Progenitor cell of endocrine pancreas (in vitro differentiated cells): ENCODE measurements around the gene SCN8A. TPM values are rescaled to one million over a fixed set of nuclear protein-coding genes. Genes with fewer than 3 reads are reported as not detected.
A peak's percentile ranks its signal among the peaks of the same experiment; 100 is the strongest.

Experiments used
- DNase-seq: peaks from one replicate; pipeline ENCODE4 v3.0.0; 2021; ENCODE audit warnings: low spot score; ENCODE audit not compliant: unreplicated experiment
- H3K27ac Mint-ChIP-seq: 2 replicates; pipeline ENCODE4 v1.8.0; 2021; ENCODE audit warnings: mild to moderate bottlenecking, moderate library complexity, mixed read lengths
- H3K27me3 Mint-ChIP-seq: 2 replicates; pipeline ENCODE4 v1.8.0; 2021; ENCODE audit warnings: mixed read lengths
- H3K36me3 Mint-ChIP-seq: 2 replicates; pipeline ENCODE4 v1.8.0; 2022; ENCODE audit warnings: mixed read lengths; ENCODE audit not compliant: insufficient read depth
- H3K4me1 Mint-ChIP-seq: 2 replicates; pipeline ENCODE4 v1.8.0; 2021; ENCODE audit warnings: low read depth, mixed read lengths
- H3K4me3 Mint-ChIP-seq: 2 replicates; pipeline ENCODE4 v1.8.0; 2021; ENCODE audit warnings: low read depth, mild to moderate bottlenecking, moderate library complexity, mixed read lengths
- H3K9me3 Mint-ChIP-seq: 2 replicates; pipeline ENCODE4 v1.8.0; 2021; ENCODE audit warnings: low read depth, mixed read lengths
- CTCF ChIP-seq: fragments of 200-600 bp; sonication (generic); IDR thresholded peaks from one replicate; pipeline ENCODE4 v1.5.0; 2021; ENCODE audit warnings: antibody characterized with exemption, mild to moderate bottlenecking; ENCODE audit not compliant: unreplicated experiment
- total RNA-seq: library from RNA; stranded (reverse); gene quantifications from 2 replicates; pipeline ENCODE4 v1.2.1, GENCODE V29; 2021

The SCN8A gene
- total RNA-seq, 1 donor from 2014 or later, result 9.8 TPM

GRCh38 chr12:51820526-51821439 lies 229.8 kb downstream of the SCN8A start:
- Mint-ChIP-seq H3K36me3 (peaks cover 16% of the 10 kb centered on the region), H3K27ac (no peak overlapping the region), H3K9me3 (no peaks in the 10 kb centered on the region), H3K4me3 (no peak overlapping the region), H3K27me3 (peaks cover 9% of the 10 kb centered on the region), H3K4me1 (peaks cover 4% of the 10 kb centered on the region)
- DNase-seq, result peak; percentile 47
- peak; percentile 45 for TF ChIP-seq CTCF

GRCh38 chr12:51821440-51822260 lies 230.6 kb downstream of the SCN8A start:
- peaks cover 20% of the 10 kb centered on the region for H3K36me3 Mint-ChIP-seq
- peaks cover 9% of the 10 kb centered on the region for H3K27me3 Mint-ChIP-seq
- no peak for DNase-seq
- H3K4me3 Mint-ChIP-seq, result no peak overlapping the region
- H3K27ac Mint-ChIP-seq, result no peak overlapping the region
- no peaks in the 10 kb centered on the region for H3K9me3 Mint-ChIP-seq
- H3K4me1 Mint-ChIP-seq, result peaks cover 2% of the 10 kb centered on the region
- no peak for TF ChIP-seq CTCF

GRCh38 chr12:51822261-51822616 lies 231.2 kb downstream of the SCN8A start:
- no peak overlapping the region for H3K27ac Mint-ChIP-seq
- TF ChIP-seq CTCF, result no peak
- H3K4me1 Mint-ChIP-seq, result peaks cover 2% of the 10 kb centered on the region
- no peak for DNase-seq
- no peak overlapping the region for H3K4me3 Mint-ChIP-seq
- peaks cover 9% of the 10 kb centered on the region for H3K27me3 Mint-ChIP-seq
- H3K9me3 Mint-ChIP-seq, result no peaks in the 10 kb centered on the region
- H3K36me3 Mint-ChIP-seq, result peaks cover 20% of the 10 kb centered on the region

DNA sequence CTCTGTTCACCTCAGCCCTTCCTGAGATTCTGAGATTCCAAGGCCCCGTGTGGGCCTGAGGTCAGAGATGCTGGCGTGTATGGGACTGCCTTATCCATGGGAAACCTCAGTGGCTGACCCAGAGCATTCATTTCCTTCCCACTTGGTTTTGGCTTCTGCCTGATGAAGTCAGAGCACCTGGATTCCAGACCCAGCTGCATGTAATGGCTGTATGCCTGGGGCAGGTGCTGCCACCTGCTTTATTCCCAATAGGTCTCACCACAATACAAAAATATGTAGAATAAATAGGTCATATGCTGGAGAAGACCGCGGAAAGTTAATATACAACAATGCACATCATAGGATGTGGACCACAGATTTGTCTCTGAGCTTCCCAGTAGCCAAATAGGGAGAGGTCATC lies 231.9 kb downstream of the SCN8A start:
- peaks cover 5% of the 10 kb centered on the region for H3K4me1 Mint-ChIP-seq
- DNase-seq, result no peak
- no peak overlapping the region for H3K4me3 Mint-ChIP-seq
- H3K36me3 Mint-ChIP-seq, result peaks cover 20% of the 10 kb centered on the region
- no peak for TF ChIP-seq CTCF
- no peak overlapping the region for H3K27ac Mint-ChIP-seq
- peaks cover 9% of the 10 kb centered on the region for H3K27me3 Mint-ChIP-seq
- no peaks in the 10 kb centered on the region for H3K9me3 Mint-ChIP-seq

- no peaks in the 10 kb centered on the region for H3K9me3 Mint-ChIP-seq
- H3K27me3 Mint-ChIP-seq, result peaks cover 9% of the 10 kb centered on the region
- peaks cover 15% of the 10 kb centered on the region for H3K4me1 Mint-ChIP-seq
- no peak for DNase-seq
- peak; percentile 61 for TF ChIP-seq CTCF
- no peak overlapping the region for H3K4me3 Mint-ChIP-seq
- peaks cover 20% of the 10 kb centered on the region for H3K36me3 Mint-ChIP-seq
- H3K27ac Mint-ChIP-seq, result no peak overlapping the region
Observed at GRCh38 chr12:51823875-51824565, 233.0 kb downstream of the SCN8A start.
